Measurements from ENCODE around the gene PHYHIPL. TPM values are rescaled to one million over a fixed set of nuclear protein-coding genes. Genes with fewer than 3 reads are reported as not detected.
A peak's percentile ranks its signal among the peaks of the same experiment; 100 is the strongest.

Gene PHYHIPL
- total and polyA plus RNA-seq, 4 donors = 1.3 to 3.0 (median 2.0) TPM

GRCh38 chr10:59177031-59177797 is 771 bp downstream of the PHYHIPL start:
- DNase-seq (ENCODE audit: low spot score) = peak; percentile 33
- no peaks in the 10 kb centered on the region for H3K36me3 ChIP-seq (ENCODE audit: control insufficient read depth in 4 of 4, insufficient read depth in 3 of 4, low read depth in 1 of 4, low read length in 3 of 4)
- no peaks in the 10 kb centered on the region for H3K27me3 ChIP-seq (ENCODE audit: control insufficient read depth in 4 of 4, insufficient read depth in 4 of 4, low read length in 3 of 4)
- peaks cover 4 to 26% (median 12%) of the 10 kb centered on the region in 4 donors for H3K4me1 ChIP-seq (ENCODE audit: control insufficient read depth in 4 of 4, insufficient read depth in 4 of 4, low read length in 3 of 4)
- peak overlapping the region; percentile 56 to 60 for H3K27ac ChIP-seq (ENCODE audit: low read depth in 1 of 2, low read length in 2 of 2)
- H3K9me3 ChIP-seq (ENCODE audit: control insufficient read depth in 4 of 4, low read length in 3 of 4) = no peaks in the 10 kb centered on the region
- WGBS = 6% methylated on average over 41 of the region's 41 CpGs
- TF ChIP-seq EGR1 (IDR thresholded peaks at IDR 0.05; ENCODE audit: low read depth in 2 of 2) (no peak), HNF4A (conservative IDR thresholded peaks at IDR 0.05) (peak in 1 of 2 donors; percentile 6), CTCF (IDR thresholded peaks at IDR 0.05; ENCODE audit: low read depth, low read length, missing input control) (no peak), SP1 (IDR thresholded peaks at IDR 0.05) (no peak), MAX (IDR thresholded peaks at IDR 0.05) (no peak), YY1 (IDR thresholded peaks at IDR 0.05) (peak; percentile 56), RAD21 (IDR thresholded peaks at IDR 0.05) (peak; percentile 44 to 58), REST (IDR thresholded peaks at IDR 0.05) (peak; percentile 100), NR2F2 (IDR thresholded peaks at IDR 0.05) (no peak), FOXA2 (IDR thresholded peaks at IDR 0.05) (no peak), GABPA (IDR thresholded peaks at IDR 0.05 in 1 of 2, conservative IDR thresholded peaks at IDR 0.05 in 1 of 2) (no peak), ZBTB33 (IDR thresholded peaks at IDR 0.05) (no peak), FOXA1 (IDR thresholded peaks at IDR 0.05) (no peak), TAF1 (conservative IDR thresholded peaks at IDR 0.05) (no peak), JUND (IDR thresholded peaks at IDR 0.05) (peak; percentile 40 to 55), HNF4G (IDR thresholded peaks at IDR 0.05) (no peak), RXRA (IDR thresholded peaks at IDR 0.05) (peak in 1 of 2 donors; percentile 30), ATF3 (IDR thresholded peaks at IDR 0.05) (no peak)
- peak overlapping the region; percentile 46 to 79 (median 56) for H3K4me3 ChIP-seq (ENCODE audit: low read depth in 1 of 3, low read length in 3 of 3)
- no peak overlapping the region for H3K9ac ChIP-seq (ENCODE audit: low read depth in 1 of 2, low read length in 2 of 2)
